ENCODE results near the gene SIPA1L3. TPM values are rescaled to one million over a fixed set of nuclear protein-coding genes. Genes with fewer than 3 reads are reported as not detected.

The SIPA1L3 gene
- polyA plus RNA-seq, 1 donor from 2014 or later: 2.8 TPM

GRCh38 chr19:37929355-37929923 lies 22.4 kb downstream of the SIPA1L3 start:
- Histone ChIP-seq H3K4me2 (ENCODE audit: low read length) (no peak overlapping the region), H3K79me2 (replicated peaks; ENCODE audit: insufficient read depth, low read length) (no peaks in the 10 kb centered on the region), H3K9me2 (ENCODE audit: insufficient read depth, low read length) (no peaks in the 10 kb centered on the region)

GRCh38 chr19:37930416-37930815 lies 23.4 kb downstream of the SIPA1L3 start:
- no peaks in the 10 kb centered on the region for H3K79me2 ChIP-seq (replicated peaks; ENCODE audit: insufficient read depth, low read length)
- no peak for TF ChIP-seq TAF1 (IDR thresholded peaks at IDR 0.05; ENCODE audit: low read depth)
- TF ChIP-seq MXI1 (conservative IDR thresholded peaks at IDR 0.05; ENCODE audit: poor library complexity, severe bottlenecking): no peak
- no peak for TF ChIP-seq RAD21 (conservative IDR thresholded peaks at IDR 0.05)
- no peak for TF ChIP-seq SMC3 (conservative IDR thresholded peaks at IDR 0.05; ENCODE audit: poor library complexity)
- no peak for TF ChIP-seq EZH2 (IDR thresholded peaks at IDR 0.05; ENCODE audit: borderline replicate concordance, insufficient read depth, low read length, poor library complexity, severe bottlenecking)
- TF ChIP-seq EP300 (conservative IDR thresholded peaks at IDR 0.05; ENCODE audit: poor library complexity, severe bottlenecking): no peak
- no peak for TF ChIP-seq CTCF (IDR thresholded peaks at IDR 0.05; ENCODE audit: poor library complexity, severe bottlenecking)
- no peak for TF ChIP-seq POLR2AphosphoS5 (IDR thresholded peaks at IDR 0.05)

More at GRCh38 chr19:37929355-37929923, 22.4 kb downstream of the SIPA1L3 start:
- no peak overlapping the region for H2AFZ ChIP-seq (ENCODE audit: low read depth, low read length)
- no peaks in the 10 kb centered on the region for H3K9me3 ChIP-seq (ENCODE audit: low read length)
- no peaks in the 10 kb centered on the region for H3K27me3 ChIP-seq (ENCODE audit: insufficient read depth, low read depth, low read length)
- no peak for TF ChIP-seq RAD21 (conservative IDR thresholded peaks at IDR 0.05)
- no peak for TF ChIP-seq EP300 (conservative IDR thresholded peaks at IDR 0.05; ENCODE audit: poor library complexity, severe bottlenecking)
- TF ChIP-seq CTCF (IDR thresholded peaks at IDR 0.05; ENCODE audit: poor library complexity, severe bottlenecking): no peak
- TF ChIP-seq REST (IDR thresholded peaks at IDR 0.05; ENCODE audit: borderline replicate concordance): no peak
- TF ChIP-seq TAF1 (IDR thresholded peaks at IDR 0.05; ENCODE audit: low read depth): no peak
- TF ChIP-seq POLR2AphosphoS5 (IDR thresholded peaks at IDR 0.05): no peak
- no peak for TF ChIP-seq MXI1 (conservative IDR thresholded peaks at IDR 0.05; ENCODE audit: poor library complexity, severe bottlenecking)
- no peak for TF ChIP-seq SMC3 (conservative IDR thresholded peaks at IDR 0.05; ENCODE audit: poor library complexity)
- no peak for TF ChIP-seq EZH2 (IDR thresholded peaks at IDR 0.05; ENCODE audit: borderline replicate concordance, insufficient read depth, low read length, poor library complexity, severe bottlenecking)
- H3K4me3 ChIP-seq (ENCODE audit: low read length): no peak overlapping the region
- no peaks in the 10 kb centered on the region for H3F3A ChIP-seq (ENCODE audit: insufficient read depth, low read length, poor library complexity, severe bottlenecking)
- no peak overlapping the region for H3K9ac ChIP-seq (ENCODE audit: low read length)
- H4K20me1 ChIP-seq (ENCODE audit: insufficient read depth): no peaks in the 10 kb centered on the region
- no peak overlapping the region for H3K27ac ChIP-seq (ENCODE audit: low read length)
- H3K36me3 ChIP-seq (ENCODE audit: insufficient read depth, low read length): no peaks in the 10 kb centered on the region

More at GRCh38 chr19:37930416-37930815, 23.4 kb downstream of the SIPA1L3 start:
- H3K9me2 ChIP-seq (ENCODE audit: insufficient read depth, low read length): no peaks in the 10 kb centered on the region
- H3K9me3 ChIP-seq (ENCODE audit: low read length): no peaks in the 10 kb centered on the region
- H3K27me3 ChIP-seq (ENCODE audit: insufficient read depth, low read depth, low read length): no peaks in the 10 kb centered on the region
- no peaks in the 10 kb centered on the region for H3F3A ChIP-seq (ENCODE audit: insufficient read depth, low read length, poor library complexity, severe bottlenecking)
- no peak overlapping the region for H3K9ac ChIP-seq (ENCODE audit: low read length)
- no peaks in the 10 kb centered on the region for H3K36me3 ChIP-seq (ENCODE audit: insufficient read depth, low read length)
- H2AFZ ChIP-seq (ENCODE audit: low read depth, low read length): no peak overlapping the region
- H3K4me2 ChIP-seq (ENCODE audit: low read length): no peak overlapping the region
- H3K27ac ChIP-seq (ENCODE audit: low read length): no peak overlapping the region
- no peak overlapping the region for H3K4me3 ChIP-seq (ENCODE audit: low read length)
- H4K20me1 ChIP-seq (ENCODE audit: insufficient read depth): no peaks in the 10 kb centered on the region

All from neural cell (in vitro differentiated cells).